ENCODE measurements around the gene AHRR.

Gene AHRR

DNA sequence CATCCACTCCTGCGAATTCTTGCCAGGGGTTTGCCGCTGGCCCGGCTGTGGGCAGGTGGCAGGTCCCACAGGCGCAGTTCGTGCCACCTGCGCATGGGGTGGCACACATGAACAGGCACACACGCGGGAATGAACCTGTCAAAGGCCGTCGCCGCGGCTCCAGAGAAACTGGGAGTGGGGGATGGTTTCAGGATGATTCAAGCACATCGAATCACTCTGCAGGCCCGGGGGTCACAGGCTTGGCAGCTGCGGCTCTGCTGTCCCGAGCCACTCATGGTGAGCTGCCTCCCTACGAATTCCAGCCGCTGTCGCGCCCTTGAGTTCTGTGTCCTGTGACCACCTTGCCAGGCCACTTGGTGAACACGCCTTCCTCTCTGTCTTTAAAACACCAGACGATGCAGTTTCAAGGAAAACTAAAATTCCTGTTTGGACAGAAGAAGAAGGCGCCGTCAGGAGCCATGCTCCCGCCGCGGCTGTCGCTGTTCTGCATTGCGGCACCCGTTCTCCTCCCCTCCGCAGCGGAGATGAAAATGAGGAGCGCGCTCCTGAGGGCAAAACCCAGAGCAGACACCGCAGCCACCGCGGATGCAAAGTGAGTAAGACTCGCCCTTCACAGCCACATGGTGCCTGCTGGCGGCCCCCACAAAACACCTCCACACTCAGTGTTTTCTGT is 106.0 kb downstream of the AHRR start:
- no peak for DNase-seq (ENCODE audit: low read depth in 2 of 2, low spot score in 1 of 2)

- no peak for DNase-seq (ENCODE audit: low read depth in 2 of 2, low spot score in 1 of 2)
Observed at GRCh38 chr5:428219-428618, 106.7 kb downstream of the AHRR start.

- DNase-seq (ENCODE audit: low read depth in 2 of 2, low spot score in 1 of 2), result no peak
Observed at GRCh38 chr5:428754-429452, 107.4 kb downstream of the AHRR start.

- no peak for DNase-seq (ENCODE audit: low read depth in 2 of 2, low spot score in 1 of 2)
Observed at GRCh38 chr5:429453-430188, 108.1 kb downstream of the AHRR start.

DNA sequence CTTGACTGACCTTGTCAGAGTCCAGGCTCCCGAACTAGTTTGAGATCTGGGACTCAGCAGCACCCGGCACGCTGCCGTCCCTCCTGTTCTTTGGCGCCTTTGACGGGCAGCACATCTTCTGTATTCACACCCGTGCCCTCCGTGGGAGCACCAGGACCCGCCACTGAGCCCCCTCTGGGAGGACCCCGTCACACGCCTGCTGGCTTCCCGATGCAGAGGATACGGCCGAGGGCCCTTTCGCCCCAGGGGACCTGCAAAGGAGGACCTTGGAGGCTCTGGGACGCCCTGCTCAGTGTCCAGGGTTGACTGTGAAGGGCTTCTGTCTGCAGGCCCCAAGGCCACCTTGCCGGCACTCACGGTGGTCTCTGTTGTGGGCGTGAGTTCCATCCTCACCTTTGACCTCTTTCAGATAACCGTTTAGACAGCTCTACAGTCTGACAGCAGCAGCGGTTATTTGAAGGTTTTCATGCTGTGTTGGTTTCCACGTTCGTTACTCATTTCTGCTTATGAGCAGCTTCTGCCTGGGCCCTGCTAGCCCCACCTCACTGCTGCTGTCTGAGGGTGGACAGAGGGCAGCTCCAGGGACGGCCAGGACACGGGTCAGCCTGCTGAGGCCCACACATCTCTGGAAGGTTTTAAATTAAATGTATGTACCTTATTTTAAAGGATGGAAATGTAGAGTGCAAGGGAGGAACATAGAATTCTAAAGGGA is 108.9 kb downstream of the AHRR start:
- DNase-seq (ENCODE audit: low read depth in 2 of 2, low spot score in 1 of 2), result no peak

DNA sequence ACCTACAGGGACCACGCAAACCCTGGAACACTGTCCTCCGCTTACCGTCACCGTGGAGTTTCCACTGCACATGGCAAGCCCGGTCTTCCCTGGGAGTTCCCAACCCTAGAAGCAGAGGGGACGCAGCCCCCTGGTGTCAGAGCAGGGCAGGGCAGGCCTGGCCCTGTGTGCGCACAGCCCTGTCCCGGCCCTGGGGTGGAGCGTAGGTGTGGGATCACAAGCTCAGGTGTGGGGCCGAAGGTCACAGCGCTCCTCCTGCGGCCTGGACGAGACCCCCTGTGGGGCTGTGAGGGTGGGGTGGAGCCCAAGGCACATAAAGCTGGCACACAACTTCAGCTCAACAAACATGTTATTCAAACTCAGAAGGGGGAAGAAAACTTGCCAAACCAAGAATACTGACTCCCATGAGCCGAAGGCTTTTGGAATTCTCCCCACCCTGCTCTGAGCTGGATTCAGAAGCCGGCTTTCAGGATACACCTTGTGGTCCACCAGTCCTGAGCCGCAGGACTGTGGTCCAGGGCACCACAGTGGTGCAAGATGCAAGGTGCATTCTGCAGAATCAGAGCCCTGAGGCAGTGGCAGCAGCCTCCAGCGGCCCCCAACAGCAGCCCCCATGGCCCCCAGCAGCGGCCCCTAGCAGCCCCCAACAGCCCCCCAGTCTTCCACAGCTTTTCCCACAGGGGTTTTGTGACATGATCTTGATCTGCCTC is 109.6 kb downstream of the AHRR start:
- no peak for DNase-seq (ENCODE audit: low read depth in 2 of 2, low spot score in 1 of 2)

GRCh38 chr5:431711-432050 is 110.2 kb downstream of the AHRR start:
- no peak for DNase-seq (ENCODE audit: low read depth in 2 of 2, low spot score in 1 of 2)

GRCh38 chr5:432201-432927 is 110.8 kb downstream of the AHRR start:
- DNase-seq (ENCODE audit: low read depth in 2 of 2, low spot score in 1 of 2), result no peak

DNA sequence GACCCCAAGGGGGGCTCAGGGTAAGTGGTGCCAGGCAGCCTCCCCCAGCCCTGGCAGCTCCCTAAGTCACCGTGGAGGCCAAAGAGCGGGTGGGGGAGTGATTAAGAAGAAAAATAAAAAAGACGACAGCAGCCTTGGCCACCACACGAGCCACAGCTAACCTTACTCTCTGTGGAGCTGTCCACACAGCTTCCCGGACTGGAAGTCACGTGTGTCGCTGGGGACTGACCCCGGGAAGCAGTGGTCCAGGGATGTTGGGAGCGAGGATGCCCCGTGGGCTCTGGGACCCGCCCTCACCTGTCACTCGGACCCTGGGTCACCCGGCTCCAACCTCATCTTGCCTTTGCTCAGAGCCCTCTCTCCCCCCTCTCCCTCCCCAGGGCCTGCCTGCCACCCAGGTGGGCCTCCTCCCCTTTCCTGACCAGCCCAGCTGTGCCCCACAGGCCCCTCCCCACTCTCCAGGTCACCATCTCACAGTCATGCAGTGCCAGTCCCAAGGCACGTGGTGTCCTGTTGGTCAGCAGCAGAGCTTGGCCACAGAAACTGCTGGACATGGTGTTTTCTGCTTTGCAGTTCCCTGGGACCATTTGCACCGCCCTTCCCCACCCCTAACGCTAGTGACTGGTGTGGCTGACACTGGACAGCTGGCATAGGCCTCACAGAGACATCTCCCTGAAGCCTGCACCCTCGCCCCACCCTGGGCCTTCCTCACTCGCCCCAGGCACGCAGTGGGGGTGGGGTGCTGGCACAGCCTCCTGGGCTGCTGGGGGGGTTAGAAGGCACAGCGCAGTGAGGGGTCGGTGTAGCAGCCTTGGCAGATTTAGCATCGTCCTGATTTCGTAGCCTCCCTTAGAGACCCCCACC is 111.6 kb downstream of the AHRR start:
- no peak for DNase-seq (ENCODE audit: low read depth in 2 of 2, low spot score in 1 of 2)

DNA sequence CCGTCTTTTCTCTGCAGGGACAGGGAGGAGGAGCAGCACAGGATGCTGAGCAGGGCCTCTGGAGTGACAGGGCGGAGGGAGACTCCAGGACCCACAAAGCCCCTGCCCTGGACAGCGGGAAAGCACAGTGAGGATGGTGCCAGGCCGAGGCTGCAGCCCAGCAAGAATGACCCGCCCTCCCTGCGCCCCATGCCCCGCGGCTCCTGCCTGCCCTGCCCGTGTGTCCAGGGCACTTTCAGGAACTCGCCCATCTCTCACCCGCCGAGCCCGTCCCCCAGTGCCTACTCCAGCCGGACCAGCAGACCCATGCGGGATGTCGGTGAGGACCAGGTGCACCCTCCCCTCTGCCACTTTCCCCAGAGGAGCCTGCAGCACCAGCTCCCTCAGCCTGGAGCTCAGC is 112.3 kb downstream of the AHRR start:
- DNase-seq (ENCODE audit: low read depth in 2 of 2, low spot score in 1 of 2), result no peak

DNA sequence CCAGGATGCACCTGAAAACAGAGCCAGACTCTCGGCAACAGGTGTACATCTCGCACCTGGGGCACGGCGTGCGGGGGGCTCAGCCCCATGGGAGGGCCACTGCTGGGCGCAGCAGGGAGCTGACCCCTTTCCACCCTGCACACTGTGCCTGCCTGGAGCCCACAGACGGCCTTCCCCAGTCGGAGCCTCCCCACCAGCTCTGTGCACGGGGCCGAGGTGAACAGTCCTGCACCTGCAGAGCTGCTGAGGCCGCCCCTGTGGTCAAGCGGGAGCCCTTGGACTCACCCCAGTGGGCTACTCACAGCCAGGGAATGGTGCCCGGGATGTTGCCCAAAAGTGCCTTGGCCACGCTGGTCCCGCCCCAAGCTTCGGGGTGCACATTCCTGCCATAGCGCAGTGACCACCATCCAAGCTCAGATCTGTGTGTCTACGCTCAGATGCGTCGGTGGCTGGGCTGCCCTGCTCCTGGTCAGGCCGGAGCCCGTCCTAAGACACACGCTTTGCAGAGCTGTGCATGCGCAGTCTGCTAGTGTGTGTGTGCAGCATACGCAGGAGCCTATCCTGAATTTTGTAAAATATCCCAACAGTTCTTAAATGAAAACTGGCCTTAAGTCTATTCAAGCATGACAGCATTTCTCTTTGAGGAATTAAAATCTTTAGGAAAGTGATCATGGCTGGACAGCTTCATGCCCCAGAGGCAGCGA is 113.1 kb downstream of the AHRR start:
- DNase-seq (ENCODE audit: low read depth in 2 of 2, low spot score in 1 of 2), result no peak

GRCh38 chr5:435156-435790 is 113.8 kb downstream of the AHRR start:
- no peak for DNase-seq (ENCODE audit: low read depth in 2 of 2, low spot score in 1 of 2)

DNA sequence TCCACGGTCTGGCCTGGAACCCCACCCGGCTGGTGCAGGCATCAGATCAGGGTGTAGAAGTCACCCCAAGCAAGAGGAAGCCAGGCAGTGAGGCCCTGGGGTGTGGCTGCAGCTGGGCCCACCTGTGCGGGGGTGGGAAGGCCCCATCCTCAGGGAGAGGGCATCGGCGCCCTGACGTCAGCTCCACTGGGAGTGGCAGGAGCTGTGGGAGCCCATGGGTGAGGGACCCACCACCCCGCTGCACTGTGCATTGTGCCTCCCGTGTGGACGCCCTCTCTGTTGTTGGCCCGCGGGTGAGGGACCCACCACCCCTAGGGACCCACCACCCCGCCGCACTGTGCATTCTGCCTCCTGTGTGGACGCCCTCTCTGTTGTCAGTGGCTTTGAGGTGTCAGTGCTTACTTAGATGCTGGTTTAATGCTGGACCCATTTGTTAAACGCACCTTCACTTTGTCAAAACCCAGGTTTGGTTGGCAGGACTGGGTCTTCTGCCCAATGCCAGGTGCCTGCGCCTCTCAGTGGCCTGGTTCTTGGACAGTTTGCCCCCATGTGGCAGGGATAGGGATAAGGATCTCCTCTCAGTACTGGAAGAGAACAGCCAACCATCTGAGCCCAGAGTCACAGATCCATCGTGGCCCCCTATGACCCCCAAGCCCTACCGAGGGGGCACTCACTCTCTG is 114.6 kb downstream of the AHRR start:
- DNase-seq (ENCODE audit: low read depth in 2 of 2, low spot score in 1 of 2), result no peak

DNA sequence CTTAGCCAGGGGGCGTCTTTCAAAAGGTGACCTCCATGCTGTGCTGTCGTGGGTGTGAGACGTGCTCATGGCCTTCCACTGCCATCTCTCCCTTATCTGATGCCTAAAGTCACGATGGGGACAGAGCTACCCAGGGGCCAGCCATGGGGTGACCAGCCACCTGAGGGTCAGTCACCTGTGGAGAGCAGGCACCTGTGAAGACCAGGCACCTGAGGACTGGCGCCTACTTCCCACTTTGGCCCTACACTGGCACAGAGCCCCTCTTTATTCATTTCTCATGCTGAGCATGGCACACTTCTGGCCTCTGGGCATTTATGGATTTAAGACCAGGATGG is 115.1 kb downstream of the AHRR start:
- no peak for DNase-seq (ENCODE audit: low read depth in 2 of 2, low spot score in 1 of 2)

GRCh38 chr5:437281-437771 is 115.8 kb downstream of the AHRR start:
- DNase-seq (ENCODE audit: low read depth in 2 of 2, low spot score in 1 of 2), result no peak

DNA sequence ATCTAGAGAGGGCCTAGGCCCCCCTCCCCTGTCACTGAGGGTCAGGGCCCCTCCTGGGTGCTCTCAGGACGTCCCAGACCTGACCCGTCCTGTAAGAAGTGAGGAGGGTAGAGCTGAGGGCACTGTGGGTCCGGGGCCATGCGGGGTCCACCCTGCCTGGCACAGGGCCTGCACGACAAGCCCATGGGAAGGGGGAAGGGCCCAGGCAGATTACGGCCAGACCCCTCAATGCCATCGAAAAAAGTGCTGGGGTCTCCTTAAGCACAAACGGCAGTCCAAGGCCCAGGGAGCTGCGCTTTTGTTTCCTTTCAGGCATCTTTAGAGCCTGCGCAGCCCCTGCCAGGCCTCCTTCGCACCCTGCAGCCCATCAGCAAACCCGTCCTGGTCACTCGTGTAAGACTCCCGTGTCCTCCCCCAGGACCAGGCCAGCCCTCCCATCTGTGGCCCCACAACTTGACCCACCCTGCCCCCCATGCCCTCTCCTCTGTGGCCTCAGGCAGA is 117.0 kb downstream of the AHRR start:
- DNase-seq (ENCODE audit: low read depth in 2 of 2, low spot score in 1 of 2), result no peak

DNA sequence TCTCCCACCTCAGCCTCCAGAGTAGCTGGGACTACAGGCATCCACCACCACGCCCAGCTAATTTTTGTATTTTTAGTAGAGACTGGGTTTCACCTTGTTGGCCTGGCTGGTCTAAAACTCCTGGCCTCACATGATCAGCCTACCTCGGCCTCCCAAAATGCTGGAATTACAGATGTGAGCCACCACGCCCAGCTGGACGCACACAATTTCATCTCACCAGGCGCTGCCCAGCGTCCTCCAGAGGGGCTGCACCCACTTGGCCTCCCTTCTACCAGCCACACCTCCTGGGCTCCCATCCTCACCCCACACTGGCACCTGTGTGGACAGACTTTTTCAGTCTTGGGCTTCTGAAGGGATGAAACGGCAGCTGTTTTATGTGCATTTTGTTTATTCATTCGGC is 117.7 kb downstream of the AHRR start:
- no peak for DNase-seq (ENCODE audit: low read depth in 2 of 2, low spot score in 1 of 2)

DNA sequence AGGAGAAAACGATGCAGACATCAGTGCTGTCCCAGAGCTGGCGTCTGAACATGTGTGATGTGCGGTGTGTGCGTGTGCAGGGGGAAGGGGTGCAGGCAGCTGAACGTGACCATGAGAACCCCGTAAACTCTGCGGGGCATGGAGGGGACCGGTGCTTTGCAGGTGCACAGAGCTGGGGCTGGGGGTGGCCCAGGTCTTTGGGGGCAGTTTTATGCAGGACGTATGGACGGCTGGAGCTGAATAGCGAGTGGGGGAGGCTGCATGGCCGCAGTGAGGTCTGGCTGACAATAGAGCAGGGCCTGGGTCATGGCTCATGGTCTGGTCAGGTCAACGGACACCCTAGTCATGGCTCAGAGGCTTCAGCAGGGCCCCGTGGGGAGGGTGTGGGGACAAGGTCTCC is 118.1 kb downstream of the AHRR start:
- DNase-seq (ENCODE audit: low read depth in 2 of 2, low spot score in 1 of 2), result no peak

All from stimulated activated CD8-positive, alpha-beta memory T cell treated with anti-CD3 and anti-CD28 coated beads, Interleukin-4, amount 100 ng/mL, for 4 hours (primary cell).